Heart right ventricle (tissue), 16 donors: ENCODE data around the gene JMJD7. TPM values are rescaled to one million over a fixed set of nuclear protein-coding genes. Genes with fewer than 3 reads are reported as not detected.

Experiments
- ATAC-seq, 8 donors: fragments of 200-7000 bp; cut with Tn5 transposase; one replicate each; pipeline ENCODE4 v1.9.1; 2020; ENCODE audit warnings: mild to moderate bottlenecking in 8 of 8, moderate library complexity in 8 of 8, moderate number of reproducible peaks in 1 of 8
- DNase-seq, 2 donors: peaks; one replicate each; pipeline ENCODE4 v3.0.0-alpha.2; 2020
- H3K27ac ChIP-seq, 10 donors: fragments of 200-600 bp; sonication (generic) in 2 of 10; one replicate each; pipeline versions ENCODE4 v1.5.0 to v1.8.0; 2020 to 2022; ENCODE audit warnings: mild to moderate bottlenecking in 3 of 10
- H3K27me3 ChIP-seq, 7 donors: fragments of 200-600 bp; one replicate each; pipeline ENCODE4 v1.8.0; 2021 to 2022; ENCODE audit warnings: mild to moderate bottlenecking in 2 of 7
- H3K36me3 ChIP-seq, 9 donors: fragments of 200-600 bp; sonication (generic) in 1 of 9; one replicate each; pipeline versions ENCODE4 v1.5.0 to v1.8.0; 2020 to 2022; ENCODE audit warnings: mild to moderate bottlenecking in 2 of 9
- H3K4me1 ChIP-seq, 9 donors: fragments of 200-600 bp; sonication (generic) in 1 of 9; one replicate each; pipeline versions ENCODE4 v1.5.0 to v1.8.0; 2020 to 2022; ENCODE audit warnings: mild to moderate bottlenecking in 4 of 9
- H3K4me3 ChIP-seq, 10 donors: fragments of 200-600 bp; sonication (generic) in 2 of 10; one replicate each; pipeline versions ENCODE4 v1.5.0 to v1.8.0; 2020 to 2022; ENCODE audit warnings: mild to moderate bottlenecking in 7 of 10, moderate library complexity in 2 of 10
- H3K9me3 ChIP-seq, 11 donors: fragments of 200-600 bp in 10 of 11; sonication (generic) in 2 of 11; one replicate each; pipeline versions ENCODE4 v1.5.0 to v1.8.0; 2013 to 2022; ENCODE audit warnings: mild to moderate bottlenecking in 2 of 11, control low read depth in 1 of 11, moderate library complexity in 1 of 11
- CTCF ChIP-seq, 9 donors: fragments of 200-600 bp; sonication (generic) in 2 of 9; IDR thresholded peaks; one replicate each; pipeline versions ENCODE4 v1.5.0 to v1.8.0; 2021 to 2022; ENCODE audit warnings: antibody characterized with exemption in 9 of 9, mild to moderate bottlenecking in 5 of 9, moderate library complexity in 1 of 9
- WGBS, 2 donors: extraction: QIAGEN DNeasy Blood & Tissue Kit; methylation state at CpG; one replicate each; pipeline ENCODE4 v1.1.7; 2013; ENCODE audit warnings: inconsistent platforms in 1 of 2; 5-methylcytosine and 5-hydroxymethylcytosine counted together
- intact Hi-C, 10 donors: fragments of 100-400 bp; cut with DNase I; formaldehyde crosslinking; loops; one replicate each; pipeline versions ENCODE4 v1.11.1 to v1.14.2; 2022
- polyA plus RNA-seq, 2 donors: library from polyadenylated mRNA; stranded (reverse); fragments of 200-250 nt; gene quantifications; one replicate each; pipeline ENCODE4 v1.2.3, GENCODE V29; 2013
- total RNA-seq, 10 donors: library from RNA; stranded (reverse); fragmentation: NEBNext Ultra II Directional in 3 of 10; extraction: Animal tissue kit (Norgen Biotek cat#: 25700) in 3 of 10; gene quantifications; one replicate each; pipeline versions ENCODE4 v1.2.1 to v1.2.4, GENCODE V29; 2021 to 2023
- donor health status: Arrhythmogenic right ventricular cardiomyopathy.
- donor health status: ischemic (EF 13 %, LVEDD 7.1; RV severe dilation, severe dysfunction).
- donor health status: healthy with polysubstance abuse.
- donor health status: DM: no; HTN: yes; CAD: no.
- donor health status: DM: no; HTN: no; CAD: no.
- donor health status: ischemic (EF 25% LVEDD 6.9; RV normal size, moderate dysfunction).
- donor health status: ischemic (EF 25% LVEDD 5.7; RV mildly dilated, moderate dysfunction).
- donor health status: healthy.
- donor health status: DM: yes; HTN: yes; CAD: no.
- donor health status: Ischemic cardiomyopathy.
- donor health status: ischemic (EF 35%, LVEDD 5.7; RV mildly dilated, moderate dysfunction).
- donor health status: nonischemic (EF 11% LVEDD 7.7; RV severe dilation, severe dysfunction).
- donor health status: DM: yes; HTN: yes; CAD: no.
- donor health status: PGD.
- donor health status: ischemic (EF 29% LVEDD 5.4; RV normal size, mild dysfunction).
- donor health status: nonischemic (EF 23%, LVEDD 6.1; RV moderate dilation, normal function).

JMJD7 gene
- total and polyA plus RNA-seq, 12 donors: 8.6 to 23.0 (median 12.9) TPM

- Histone ChIP-seq H3K27me3 (no peaks in the 10 kb centered on the region), H3K4me1 (peaks cover 17 to 58% (median 43%) of the 10 kb centered on the region in 9 donors), H3K27ac (peak overlapping the region in 9 of 10 donors; percentile 15 to 65 (median 33)), H3K4me3 (no peak overlapping the region), H3K9me3 (no peaks in the 10 kb centered on the region), H3K36me3 (no peaks in the 10 kb centered on the region)
- 35 to 37% methylated on average over 5 of the region's 5 CpGs for WGBS, 2 donors
- ATAC-seq (peak; percentile 45 to 82 (median 65)), DNase-seq (peak in 1 of 2 donors; percentile 29)
- intact Hi-C loops: loop anchor here in 1 of 10 donors (10.0 kb wide), 1 partner anchor 184 kb away; the partner anchor contains the start of gene EHD4
- TF ChIP-seq CTCF (IDR thresholded peaks at IDR 0.05): no peak
Measured at GRCh38 chr15:41790756-41791546, 36.9 kb upstream of the JMJD7 start.

DNA sequence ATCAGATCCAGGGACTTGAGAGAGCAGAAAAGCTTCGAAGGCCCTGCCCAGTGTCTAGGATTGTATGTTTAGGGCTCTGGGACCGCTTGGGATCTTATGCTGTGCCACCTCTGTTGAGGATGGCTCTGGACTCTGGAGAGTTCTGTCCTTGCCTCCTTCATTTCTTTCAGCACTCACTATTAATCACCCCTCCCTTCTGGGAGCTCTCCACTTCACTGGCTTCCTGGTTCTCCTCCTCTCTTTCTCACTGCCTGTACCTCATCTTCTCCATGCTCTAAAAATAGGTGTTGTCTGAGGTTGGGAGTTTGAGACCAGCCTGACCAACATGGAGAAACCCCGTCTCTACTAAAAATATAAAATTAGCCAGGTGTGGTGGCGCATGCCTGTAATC lies 36.4 kb upstream of the JMJD7 start:
- peak overlapping the region in 9 of 10 donors; percentile 15 to 65 (median 33) for H3K27ac ChIP-seq
- no peaks in the 10 kb centered on the region for H3K36me3 ChIP-seq
- intact Hi-C loops: loop anchor here in 1 of 10 donors (10.0 kb wide), 1 partner anchor 183 kb away; the partner anchor contains the start of gene EHD4
- no peaks in the 10 kb centered on the region for H3K27me3 ChIP-seq
- WGBS, 2 donors: 77 to 78% methylated on average over 4 of the region's 4 CpGs
- H3K4me3 ChIP-seq: no peak overlapping the region
- ATAC-seq: peak in 2 of 8 donors; percentile 16 to 45
- TF ChIP-seq CTCF (IDR thresholded peaks at IDR 0.05): no peak
- peaks cover 18 to 64% (median 49%) of the 10 kb centered on the region in 9 donors for H3K4me1 ChIP-seq
- no peak for DNase-seq
- H3K9me3 ChIP-seq: no peaks in the 10 kb centered on the region

DNA sequence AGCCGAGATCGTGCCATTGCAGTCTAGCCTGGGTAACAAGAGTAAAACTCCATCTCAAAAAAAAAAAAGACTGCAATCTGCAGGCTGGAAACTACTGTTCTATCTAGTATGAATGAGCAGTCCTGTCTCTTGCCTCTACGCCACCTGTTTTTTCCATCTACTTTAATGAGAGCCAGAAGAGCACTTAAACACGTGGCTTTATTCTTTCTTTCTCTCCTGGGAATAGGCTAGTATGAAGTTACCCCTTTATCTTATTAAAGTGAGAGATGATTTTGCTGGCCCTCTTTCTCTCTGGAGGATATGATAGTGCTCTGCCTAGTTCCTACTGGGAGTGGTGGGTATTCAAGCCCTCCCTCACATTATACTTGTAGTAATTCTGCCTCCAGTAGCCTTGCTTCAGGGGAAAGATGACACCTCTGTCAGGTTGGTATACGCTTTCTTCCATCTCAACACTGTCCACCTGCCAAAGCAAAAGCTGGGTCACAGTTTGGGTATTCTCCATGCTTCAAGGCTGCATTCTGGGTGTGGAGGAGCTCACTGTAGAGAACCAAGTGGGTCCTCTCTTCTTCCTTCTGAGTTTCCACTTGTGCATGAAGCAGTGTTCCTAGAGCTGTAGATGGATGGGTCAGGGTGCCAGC lies 35.8 kb upstream of the JMJD7 start:
- DNase-seq (no peak), ATAC-seq (peak in 4 of 8 donors; percentile 36 to 56 (median 46))
- Histone ChIP-seq H3K27ac (peak overlapping the region in 6 of 10 donors; percentile 21 to 65 (median 44)), H3K4me1 (peaks cover 18 to 70% (median 55%) of the 10 kb centered on the region in 9 donors), H3K36me3 (no peaks in the 10 kb centered on the region), H3K4me3 (no peak overlapping the region), H3K9me3 (no peaks in the 10 kb centered on the region), H3K27me3 (no peaks in the 10 kb centered on the region)
- TF ChIP-seq CTCF (IDR thresholded peaks at IDR 0.05): no peak
- 62 to 70% methylated on average over 5 of the region's 5 CpGs for WGBS, 2 donors
- intact Hi-C loops: loop anchor here in 1 of 10 donors (10.0 kb wide), 1 partner anchor 183 kb away; the partner anchor contains the start of gene EHD4

- no peaks in the 10 kb centered on the region for H3K9me3 ChIP-seq
- intact Hi-C loops: loop anchor here in 1 of 10 donors (10.0 kb wide), 1 partner anchor 181 kb away; the partner anchor contains the start of gene EHD4
- H3K27ac ChIP-seq: no peak overlapping the region
- no peak for DNase-seq
- no peaks in the 10 kb centered on the region for H3K36me3 ChIP-seq
- H3K4me3 ChIP-seq: no peak overlapping the region
- no peaks in the 10 kb centered on the region for H3K27me3 ChIP-seq
- no peak for ATAC-seq
- no peak for TF ChIP-seq CTCF (IDR thresholded peaks at IDR 0.05)
- peaks cover 16 to 74% (median 51%) of the 10 kb centered on the region in 9 donors for H3K4me1 ChIP-seq
- WGBS, 2 donors: 75 to 77% methylated on average over 4 of the region's 4 CpGs
Measured at GRCh38 chr15:41794081-41794480, 33.8 kb upstream of the JMJD7 start.
